ENCODE data around the gene ZNF445.

GRCh38 chr3:44409640-44410410, 67.6 kb downstream of the ZNF445 start:
- TF ChIP-seq CTCF (conservative IDR thresholded peaks at IDR 0.05 in 1 of 2, IDR thresholded peaks at IDR 0.05 in 1 of 2; ENCODE audit: extremely low read depth in 1 of 2, insufficient read depth in 1 of 2, low read depth in 1 of 2, low read length in 2 of 2) (no peak), EZH2 (IDR thresholded peaks at IDR 0.05; ENCODE audit: borderline replicate concordance, low read length) (no peak)
